Mesenchymal stem cell (in vitro differentiated cells and primary cell): Measurements from ENCODE around the gene ROR2.

Experiments
- DNase-seq: peaks from one replicate; pipeline ENCODE4 v3.0.0-alpha.2; 2013
- H2AFZ ChIP-seq: one replicate; pipeline ENCODE4 v1.6.1; 2013; ENCODE audit warnings: low read depth, mild to moderate bottlenecking, control low read depth, inconsistent platforms, low read length, moderate library complexity
- H2AK5ac ChIP-seq: 2 replicates; pipeline ENCODE4 v1.6.1; 2013; ENCODE audit warnings: low read length, moderate library complexity, mild to moderate bottlenecking, inconsistent platforms; ENCODE audit not compliant: severe bottlenecking
- H2BK120ac ChIP-seq: one replicate; pipeline ENCODE4 v1.6.1; 2013; ENCODE audit warnings: low read depth, mild to moderate bottlenecking, inconsistent platforms, low read length, moderate library complexity
- H2BK12ac ChIP-seq, 2 experiments: one replicate each; pipeline ENCODE4 v1.6.1; 2013; ENCODE audit warnings: inconsistent platforms in 2 of 2, low read length in 2 of 2, mild to moderate bottlenecking in 2 of 2, moderate library complexity in 2 of 2, control low read depth in 1 of 2
- H2BK15ac ChIP-seq: one replicate; pipeline ENCODE4 v1.6.1; 2013; ENCODE audit warnings: mild to moderate bottlenecking, low read depth, inconsistent platforms; ENCODE audit not compliant: poor library complexity, severe bottlenecking
- H2BK5ac ChIP-seq: 2 replicates; pipeline ENCODE4 v1.6.1; 2013; ENCODE audit warnings: low read depth, mild to moderate bottlenecking, low read length, control low read depth, inconsistent platforms; ENCODE audit not compliant: poor library complexity, severe bottlenecking
- H3K14ac ChIP-seq, 2 experiments: one replicate each; pipeline ENCODE4 v1.6.1; 2013; ENCODE audit warnings: inconsistent platforms in 2 of 2, low read length in 2 of 2, control low read depth in 1 of 2, mild to moderate bottlenecking in 1 of 2, moderate library complexity in 1 of 2
- H3K18ac ChIP-seq, 2 experiments: one replicate each; pipeline ENCODE4 v1.6.1; 2013; ENCODE audit warnings: inconsistent platforms in 2 of 2, low read length in 2 of 2, control low read depth in 1 of 2, low read depth in 1 of 2, mild to moderate bottlenecking in 1 of 2
- H3K23ac ChIP-seq, 2 experiments: one replicate each; pipeline ENCODE4 v1.6.1; 2013; ENCODE audit warnings: inconsistent platforms in 2 of 2, low read length in 2 of 2, mild to moderate bottlenecking in 2 of 2, moderate library complexity in 2 of 2, control low read depth in 1 of 2
- H3K27ac ChIP-seq: 2 replicates; pipeline ENCODE4 v1.5.1; 2013; ENCODE audit warnings: mild to moderate bottlenecking, moderate library complexity, low read length, control low read depth, inconsistent platforms; ENCODE audit not compliant: poor library complexity, severe bottlenecking
- H3K27me3 ChIP-seq, 2 experiments: 2 replicates each; pipeline versions ENCODE4 v1.6.1 to v1.7.0; 2013; ENCODE audit warnings: low read length in 2 of 2, mild to moderate bottlenecking in 2 of 2, moderate library complexity in 2 of 2, control low read depth in 1 of 2, inconsistent platforms in 1 of 2; ENCODE audit not compliant: control insufficient read depth in 1 of 2, insufficient read depth in 1 of 2
- H3K36me3 ChIP-seq, 2 experiments: 2 replicates each; pipeline versions ENCODE4 v1.6.1 to v1.7.0; 2013; ENCODE audit warnings: low read length in 2 of 2, control low read depth in 1 of 2, inconsistent platforms in 1 of 2, low read depth in 1 of 2, mild to moderate bottlenecking in 1 of 2; ENCODE audit not compliant: insufficient read depth in 2 of 2, control insufficient read depth in 1 of 2
- H3K4ac ChIP-seq, 2 experiments: one replicate each; pipeline ENCODE4 v1.6.1; 2013; ENCODE audit warnings: inconsistent platforms in 2 of 2, low read length in 2 of 2, mild to moderate bottlenecking in 2 of 2, moderate library complexity in 2 of 2, control low read depth in 1 of 2, low read depth in 1 of 2
- H3K4me1 ChIP-seq: 2 replicates; pipeline ENCODE4 v1.6.1; 2013; ENCODE audit warnings: low read depth, low read length, control low read depth; ENCODE audit not compliant: control insufficient read depth, insufficient read depth
- H3K4me2 ChIP-seq: 2 replicates; pipeline ENCODE4 v1.6.1; 2013; ENCODE audit warnings: low read length, mild to moderate bottlenecking, inconsistent platforms; ENCODE audit not compliant: poor library complexity, severe bottlenecking
- H3K4me3 ChIP-seq, 2 experiments: 2 replicates each; pipeline versions ENCODE4 v1.5.1 to v1.7.0; 2013; ENCODE audit warnings: low read length in 2 of 2, mild to moderate bottlenecking in 2 of 2, control low read depth in 1 of 2, low read depth in 1 of 2; ENCODE audit not compliant: insufficient read depth in 1 of 2
- H3K79me1 ChIP-seq: replicated peaks from 2 replicates; pipeline ENCODE4 v1.6.1; 2013; ENCODE audit warnings: mild to moderate bottlenecking, control low read depth, low read length, inconsistent platforms; ENCODE audit not compliant: poor library complexity, severe bottlenecking
- H3K9ac ChIP-seq: 2 replicates; pipeline ENCODE4 v1.7.0; 2013; ENCODE audit warnings: mild to moderate bottlenecking, low read length, moderate library complexity
- H3K9me3 ChIP-seq: 2 replicates; pipeline ENCODE4 v1.7.0; 2013; ENCODE audit warnings: mild to moderate bottlenecking, low read length; ENCODE audit not compliant: control insufficient read depth
- H4K8ac ChIP-seq: one replicate; pipeline ENCODE4 v1.6.1; 2013; ENCODE audit warnings: inconsistent platforms, mild to moderate bottlenecking, low read length, moderate library complexity
- H4K91ac ChIP-seq: one replicate; pipeline ENCODE4 v1.6.1; 2013; ENCODE audit warnings: mild to moderate bottlenecking, low read length, inconsistent platforms
- WGBS: methylation state at CpG from one replicate; pipeline ENCODE4 v1.1.7; 2013; ENCODE audit warnings: mixed read lengths; 5-methylcytosine and 5-hydroxymethylcytosine counted together

ROR2 gene

GRCh38 chr9:91991721-91992341, 41.8 kb upstream of the ROR2 start:
- Histone ChIP-seq H3K27ac (no peak overlapping the region), H3K23ac (no peak overlapping the region), H3K79me1 (no peaks in the 10 kb centered on the region), H2BK120ac (no peak overlapping the region), H2BK12ac (no peak overlapping the region), H3K4me2 (no peak overlapping the region), H3K4ac (no peak overlapping the region), H3K18ac (no peak overlapping the region), H3K9ac (peak overlapping the region; percentile 82), H2BK15ac (no peak overlapping the region), H3K9me3 (no peaks in the 10 kb centered on the region), H3K27me3 (peaks cover 9 to 11% of the 10 kb centered on the region in 2 experiments), H4K91ac (no peak overlapping the region), H2AFZ (no peak overlapping the region), H3K14ac (no peak overlapping the region), H2AK5ac (no peak overlapping the region), H3K36me3 (no peaks in the 10 kb centered on the region), H2BK5ac (no peak overlapping the region), H3K4me1 (no peaks in the 10 kb centered on the region), H4K8ac (no peak overlapping the region), H3K4me3 (peak overlapping the region in 1 of 2 experiments; percentile 70)
- WGBS: 96% methylated on average over 19 of the region's 20 CpGs
- DNase-seq: no peak

GRCh38 chr9:91986248-91986647, 36.2 kb upstream of the ROR2 start:
- H3K9ac ChIP-seq: no peak overlapping the region
- DNase-seq: no peak
- H3K4me3 ChIP-seq: no peak overlapping the region
- H2BK120ac ChIP-seq: no peak overlapping the region
- no peak overlapping the region for H2AK5ac ChIP-seq
- peaks cover 5% of the 10 kb centered on the region for H3K9me3 ChIP-seq
- no peak overlapping the region for H3K23ac ChIP-seq
- peaks cover 0 to 3% of the 10 kb centered on the region in 2 experiments for H3K27me3 ChIP-seq
- H2BK5ac ChIP-seq: no peak overlapping the region
- H3K79me1 ChIP-seq: no peaks in the 10 kb centered on the region
- H2BK12ac ChIP-seq: no peak overlapping the region
- no peak overlapping the region for H4K8ac ChIP-seq
- no peak overlapping the region for H3K4me2 ChIP-seq
- no peak overlapping the region for H2AFZ ChIP-seq
- no peaks in the 10 kb centered on the region for H3K36me3 ChIP-seq
- no peak overlapping the region for H2BK15ac ChIP-seq
- H3K27ac ChIP-seq: no peak overlapping the region
- no peak overlapping the region for H3K14ac ChIP-seq
- WGBS: 85% methylated on average over 2 of the region's 2 CpGs
- H4K91ac ChIP-seq: no peak overlapping the region
- H3K4ac ChIP-seq: no peak overlapping the region
- no peak overlapping the region for H3K18ac ChIP-seq
- H3K4me1 ChIP-seq: no peaks in the 10 kb centered on the region

GRCh38 chr9:91985692-91986091, 35.7 kb upstream of the ROR2 start:
- Histone ChIP-seq H2BK120ac (no peak overlapping the region), H3K4me1 (no peaks in the 10 kb centered on the region), H4K91ac (no peak overlapping the region), H3K4me3 (no peak overlapping the region), H2BK15ac (no peak overlapping the region), H4K8ac (no peak overlapping the region), H2BK12ac (no peak overlapping the region), H2BK5ac (no peak overlapping the region), H3K36me3 (no peaks in the 10 kb centered on the region), H3K23ac (no peak overlapping the region), H3K14ac (no peak overlapping the region), H3K9me3 (peaks cover 9% of the 10 kb centered on the region), H3K4ac (no peak overlapping the region), H3K27ac (no peak overlapping the region), H2AFZ (no peak overlapping the region), H3K79me1 (no peaks in the 10 kb centered on the region), H3K4me2 (no peak overlapping the region), H2AK5ac (no peak overlapping the region), H3K27me3 (peaks cover 0 to 3% of the 10 kb centered on the region in 2 experiments), H3K18ac (no peak overlapping the region), H3K9ac (no peak overlapping the region)
- no peak for DNase-seq
- 92% methylated on average over 2 of the region's 2 CpGs for WGBS

GRCh38 chr9:91978740-91979414, 28.8 kb upstream of the ROR2 start:
- Histone ChIP-seq H3K27me3 (peaks cover 0 to 3% of the 10 kb centered on the region in 2 experiments), H3K79me1 (no peaks in the 10 kb centered on the region)
- WGBS: 36% methylated on average over 6 of the region's 6 CpGs

More at GRCh38 chr9:91978740-91979414, 28.8 kb upstream of the ROR2 start:
- Histone ChIP-seq H3K27ac (no peak overlapping the region), H2BK120ac (no peak overlapping the region), H2AFZ (no peak overlapping the region), H4K8ac (no peak overlapping the region), H2BK5ac (no peak overlapping the region), H4K91ac (no peak overlapping the region), H3K9me3 (peaks cover 9% of the 10 kb centered on the region), H3K9ac (no peak overlapping the region), H2BK12ac (no peak overlapping the region), H2BK15ac (no peak overlapping the region), H3K4me1 (peaks cover 7% of the 10 kb centered on the region), H3K23ac (no peak overlapping the region), H3K36me3 (no peaks in the 10 kb centered on the region), H3K4ac (no peak overlapping the region), H2AK5ac (peak overlapping the region; percentile 14), H3K14ac (no peak overlapping the region), H3K4me3 (no peak overlapping the region), H3K4me2 (no peak overlapping the region), H3K18ac (no peak overlapping the region)
- peak; percentile 79 for DNase-seq
